Stimulated activated CD4-positive, alpha-beta T cell treated with anti-CD3 and anti-CD28 coated beads, Interleukin-4, amount 100 ng/mL, for 4 hours (primary cell): ENCODE data around the gene TAF7.
"Not testable (repeated sequence)": the region's sequence is repeated elsewhere in the genome, so short reads cannot be mapped to it uniquely, and the experiment has no call there.

ENCODE experiments used
- DNase-seq, 2 experiments: peaks; one replicate each; pipeline ENCODE4 v3.0.0-alpha.2; 2020

Gene TAF7

DNA sequence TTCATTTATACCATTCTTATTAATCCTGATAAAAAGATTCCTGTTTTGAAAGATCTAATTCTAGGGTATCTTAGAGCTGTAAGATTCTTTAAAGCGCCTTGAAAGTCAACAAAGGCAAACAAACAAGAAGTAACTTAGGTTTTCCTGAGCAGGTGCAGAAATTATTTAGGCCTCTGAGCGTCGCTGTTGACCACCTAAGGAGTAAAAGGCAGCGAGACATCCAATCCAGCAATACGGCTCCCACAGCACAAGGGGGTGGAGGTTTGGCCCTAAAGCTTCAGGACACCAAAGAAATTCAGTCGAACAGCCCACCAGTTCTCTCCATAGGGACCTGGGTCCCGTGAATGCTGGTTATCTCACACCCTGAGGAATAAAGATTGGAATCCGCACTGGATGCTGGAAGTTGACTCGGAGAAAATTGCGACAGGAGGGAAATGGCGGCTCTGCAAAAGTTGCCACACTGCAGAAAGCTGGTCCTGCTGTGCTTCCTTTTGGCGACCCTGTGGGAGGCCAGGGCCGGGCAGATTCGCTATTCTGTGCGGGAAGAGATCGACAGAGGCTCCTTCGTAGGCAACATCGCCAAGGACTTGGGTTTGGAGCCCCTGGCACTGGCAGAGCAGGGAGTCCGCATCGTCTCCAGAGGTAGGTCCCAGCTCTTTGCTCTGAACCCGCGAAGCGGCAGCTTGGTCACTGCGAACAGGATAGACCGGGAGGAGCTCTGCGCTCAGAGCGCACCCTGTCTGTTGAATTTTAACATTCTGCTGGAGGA, 18.1 kb upstream of the TAF7 start, which contains the start of gene PCDHGA2:
PCDHGA2 (plus strand) TSS at position 223 of the 769 bp plus-strand sequence.
- no peak for DNase-seq

DNA sequence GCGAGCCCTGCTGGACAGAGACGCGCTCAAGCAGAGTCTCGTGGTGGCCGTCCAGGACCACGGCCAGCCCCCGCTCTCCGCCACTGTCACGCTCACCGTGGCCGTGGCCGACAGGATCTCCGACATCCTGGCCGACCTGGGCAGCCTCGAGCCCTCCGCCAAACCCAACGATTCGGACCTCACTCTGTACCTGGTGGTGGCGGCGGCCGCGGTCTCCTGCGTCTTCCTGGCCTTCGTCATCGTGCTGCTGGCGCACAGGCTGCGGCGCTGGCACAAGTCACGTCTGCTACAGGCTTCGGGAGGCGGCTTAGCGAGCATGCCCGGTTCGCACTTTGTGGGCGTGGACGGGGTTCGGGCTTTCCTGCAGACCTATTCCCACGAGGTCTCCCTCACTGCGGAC, 12.0 kb upstream of the TAF7 start:
- DNase-seq = not testable (repeated sequence)

GRCh38 chr5:141330299-141331080, 9.9 kb upstream of the TAF7 start, which contains the start of gene PCDHGA1:
Gene PCDHGA1, plus strand, starts transcription at chr5:141330514.
- peak in 1 of 2 experiments; percentile 4 for DNase-seq

- DNase-seq = no peak
These were observed 7.6 kb upstream of the TAF7 start for GRCh38 chr5:141328231-141328630.

DNA sequence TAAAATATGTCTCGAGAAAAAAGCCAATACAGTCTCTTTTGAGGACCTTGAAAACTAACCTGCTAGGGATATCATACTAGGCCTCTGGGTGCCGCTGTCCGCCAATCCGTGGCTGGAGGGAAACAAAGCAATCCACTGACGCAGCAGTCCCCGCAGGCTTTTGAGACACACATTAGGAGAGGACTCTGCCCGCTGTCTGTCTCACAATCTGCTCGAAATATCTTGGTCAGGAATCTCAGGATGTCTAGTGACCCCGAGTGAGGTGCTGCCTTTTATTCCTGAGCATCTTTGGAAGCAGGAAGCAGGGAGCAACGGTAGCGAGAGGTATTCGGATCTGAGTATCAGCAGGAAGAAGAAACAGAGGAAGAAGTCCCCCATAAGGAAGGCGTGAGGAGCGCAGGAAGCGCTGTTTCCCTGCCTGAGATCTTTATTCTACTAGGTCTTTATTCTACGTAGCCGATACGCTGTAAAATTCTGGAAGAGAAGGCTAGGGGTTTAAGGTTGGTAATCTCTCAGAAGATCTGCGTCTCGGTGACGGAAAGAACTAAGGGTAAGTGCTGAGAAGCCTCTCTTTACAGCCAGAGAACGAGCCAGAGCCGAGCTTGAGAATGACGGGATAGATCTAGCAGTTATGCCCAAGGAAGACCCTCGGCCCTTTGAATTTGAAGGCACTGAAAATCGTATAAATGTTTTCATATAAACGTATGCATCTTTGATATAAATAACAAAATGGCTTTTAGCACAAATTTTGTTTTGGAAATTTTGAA, 5.7 kb upstream of the TAF7 start:
- DNase-seq = peak; percentile 62 to 65

GRCh38 chr5:141322261-141322660, 1.7 kb upstream of the TAF7 start:
- DNase-seq = no peak

GRCh38 chr5:141319699-141320098, 885 bp downstream of the TAF7 start:
- no peak for DNase-seq

DNA sequence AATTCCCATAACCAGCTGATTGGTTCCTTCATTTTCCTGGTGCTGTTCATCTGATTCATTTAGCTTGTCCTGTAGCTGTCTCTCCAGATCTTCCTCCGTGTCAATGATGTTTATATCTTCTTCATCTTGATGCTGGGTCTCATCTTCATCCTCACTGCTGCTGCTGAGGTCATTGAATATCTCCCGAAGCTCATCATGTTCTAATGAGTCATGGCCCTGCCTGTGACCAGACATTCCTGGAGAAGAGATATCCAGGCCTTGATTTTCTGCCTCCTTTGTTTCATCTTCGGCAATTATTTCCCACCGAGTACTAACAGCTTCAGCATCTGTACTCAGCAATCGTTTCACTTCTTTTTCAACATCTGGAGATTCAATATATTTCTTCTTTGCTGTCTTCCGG, 1.4 kb downstream of the TAF7 start:
- DNase-seq = no peak

DNA sequence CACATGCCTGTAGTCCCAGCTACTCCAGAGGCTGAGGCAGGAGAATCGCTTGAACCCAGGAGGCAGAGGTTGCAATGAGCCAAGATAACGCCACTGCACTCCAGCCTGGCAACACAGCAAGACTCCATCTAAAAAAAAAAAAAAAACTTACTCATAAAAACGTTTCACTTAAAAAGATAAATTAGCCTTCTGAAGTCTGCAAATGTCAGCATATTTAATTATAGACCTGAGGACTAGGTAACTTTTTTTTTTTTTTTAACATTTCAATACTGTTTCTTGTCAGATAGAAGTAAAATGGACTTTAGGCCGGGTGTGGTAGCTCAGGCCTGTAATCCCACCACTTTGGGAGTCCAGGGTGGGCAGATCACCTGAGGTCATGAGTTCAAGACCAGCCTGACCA, 3.6 kb downstream of the TAF7 start:
- DNase-seq = not testable (repeated sequence)

DNA sequence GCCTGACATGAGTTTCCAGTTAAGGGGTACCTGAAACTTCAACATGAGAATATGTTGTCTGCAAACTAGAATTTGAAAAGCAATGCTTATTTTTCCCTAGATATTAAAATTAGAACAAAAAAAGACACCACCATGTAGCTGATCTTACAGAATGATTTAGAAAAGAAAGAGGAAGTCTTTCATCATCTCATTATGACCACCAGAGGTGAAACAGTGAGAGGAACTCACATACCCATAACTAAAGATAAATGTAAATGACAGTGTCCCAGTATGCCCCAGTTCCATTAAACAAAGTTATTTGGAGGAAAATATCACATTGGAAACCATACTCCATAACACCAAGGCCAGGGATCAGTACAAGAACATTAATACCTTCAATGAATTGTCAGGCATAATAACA, 6.9 kb downstream of the TAF7 start:
- no peak for DNase-seq

GRCh38 chr5:141306630-141307029, 14.0 kb downstream of the TAF7 start:
- DNase-seq = no peak

DNA sequence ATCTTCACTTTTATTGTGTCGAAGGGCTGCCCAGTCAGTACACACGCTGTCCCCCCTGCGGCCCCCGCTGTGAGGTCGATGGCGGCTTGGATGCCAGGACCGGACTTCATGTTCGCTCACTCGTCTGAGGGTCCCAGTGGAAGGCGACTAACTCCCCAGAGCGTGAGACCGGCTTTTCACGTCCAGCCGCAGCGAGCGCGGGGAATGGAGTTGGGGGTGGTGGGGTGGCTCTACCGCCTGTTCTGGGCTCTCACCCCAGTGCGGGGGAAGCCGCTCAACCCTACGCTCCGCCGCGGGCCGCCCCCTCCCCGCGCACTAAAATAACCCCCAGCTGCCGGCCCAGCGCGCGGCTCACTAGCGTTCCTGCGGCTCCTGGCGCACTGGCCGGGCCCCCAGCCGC, 16.8 kb downstream of the TAF7 start, which contains the start of gene SLC25A2:
SLC25A2 (minus strand) TSS at position 294 of the 400 bp plus-strand sequence; CDS start at position 110, 184 bp downstream.
- no peak for DNase-seq

DNA sequence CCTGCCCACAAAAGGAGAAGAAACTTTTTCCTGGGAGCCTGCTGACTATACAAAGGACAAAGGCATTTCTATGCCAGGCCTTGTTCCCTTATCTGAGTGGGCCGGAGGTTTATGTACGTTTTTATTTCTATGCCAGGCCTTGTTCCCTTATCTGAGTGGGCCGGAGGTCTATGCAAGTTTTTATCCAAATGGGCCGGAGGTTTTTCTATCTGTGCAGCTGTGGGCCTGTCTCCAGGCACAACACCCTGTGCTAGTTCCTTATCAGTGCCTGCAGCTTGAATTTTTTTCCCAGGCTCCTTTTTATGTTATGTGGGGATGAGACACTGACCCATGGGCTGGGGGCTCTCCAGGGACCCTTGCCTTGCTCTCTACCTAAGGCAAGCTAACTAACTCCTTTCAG, 22.2 kb downstream of the TAF7 start:
- no peak for DNase-seq

- no peak for DNase-seq
These were observed 47.7 kb downstream of the TAF7 start for GRCh38 chr5:141272906-141273305.

DNA sequence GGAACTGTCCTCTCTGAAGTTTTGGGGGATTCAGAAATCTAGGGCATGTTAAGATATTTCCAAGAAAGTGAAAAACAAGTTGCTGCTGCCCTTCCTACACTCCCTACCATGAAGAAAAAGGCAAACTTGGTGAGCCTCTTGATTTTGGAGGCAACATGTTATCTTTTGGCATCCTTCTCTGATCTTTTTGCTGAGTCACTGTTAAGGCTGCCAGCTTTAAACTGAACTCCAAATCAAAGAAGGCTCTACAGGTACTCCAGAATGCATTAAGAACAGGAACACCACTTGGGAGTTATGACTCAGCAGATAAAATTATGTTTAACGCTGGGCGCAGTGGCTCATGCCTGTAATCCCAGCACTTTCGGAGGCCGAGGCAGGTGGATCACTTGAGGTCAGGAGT, 51.4 kb downstream of the TAF7 start:
- no peak for DNase-seq
